Trophoblast cell (in vitro differentiated cells and primary cell): ENCODE data around the gene SCFD1.
"Not testable (repeated sequence)": the region's sequence is repeated elsewhere in the genome, so short reads cannot be mapped to it uniquely, and the experiment has no call there.

ENCODE experiments used
- DNase-seq, 2 donors: peaks; one replicate each; pipeline ENCODE4 v3.0.0-alpha.2; 2016
- H2AFZ ChIP-seq: 2 replicates; pipeline ENCODE4 v1.6.1; 2013; ENCODE audit warnings: low read length, moderate library complexity, mild to moderate bottlenecking; ENCODE audit not compliant: insufficient read depth, poor library complexity
- H2AK5ac ChIP-seq: 2 replicates; pipeline ENCODE4 v1.6.1; 2013; ENCODE audit warnings: mild to moderate bottlenecking, low read length
- H2BK120ac ChIP-seq: 2 replicates; pipeline ENCODE4 v1.6.1; 2013; ENCODE audit warnings: low read length, mild to moderate bottlenecking, moderate library complexity; ENCODE audit not compliant: insufficient read depth, poor library complexity
- H2BK12ac ChIP-seq: 2 replicates; pipeline ENCODE4 v1.6.1; 2013; ENCODE audit warnings: mild to moderate bottlenecking, low read length, moderate library complexity
- H2BK5ac ChIP-seq: 2 replicates; pipeline ENCODE4 v1.6.1; 2013; ENCODE audit warnings: low read length, low read depth, moderate library complexity, mild to moderate bottlenecking; ENCODE audit not compliant: poor library complexity
- H3K14ac ChIP-seq: 2 replicates; pipeline ENCODE4 v1.6.1; 2013; ENCODE audit warnings: mild to moderate bottlenecking, low read length
- H3K18ac ChIP-seq: 2 replicates; pipeline ENCODE4 v1.6.1; 2013; ENCODE audit warnings: mild to moderate bottlenecking, low read length
- H3K23ac ChIP-seq: 2 replicates; pipeline ENCODE4 v1.6.1; 2013; ENCODE audit warnings: low read length
- H3K27ac ChIP-seq: 2 replicates; pipeline ENCODE4 v1.5.1; 2013; ENCODE audit warnings: low read depth, mild to moderate bottlenecking, inconsistent platforms, low read length, moderate library complexity
- H3K27me3 ChIP-seq: 2 replicates; pipeline ENCODE4 v1.6.1; 2013; ENCODE audit warnings: inconsistent platforms, mild to moderate bottlenecking, low read length, moderate library complexity; ENCODE audit not compliant: insufficient read depth
- H3K36me3 ChIP-seq, 2 experiments: 1 replicate in 1 of 2; 2 replicates in 1 of 2; pipeline ENCODE4 v1.6.1; 2013; ENCODE audit warnings: low read length in 2 of 2, mild to moderate bottlenecking in 2 of 2, moderate library complexity in 1 of 2; ENCODE audit not compliant: insufficient read depth in 2 of 2, control insufficient read depth in 1 of 2
- H3K4ac ChIP-seq: 2 replicates; pipeline ENCODE4 v1.6.1; 2013; ENCODE audit warnings: low read depth, mild to moderate bottlenecking, low read length, moderate library complexity
- H3K4me1 ChIP-seq, 2 experiments: 1 replicate in 1 of 2; 2 replicates in 1 of 2; pipeline ENCODE4 v1.6.1; 2013; ENCODE audit warnings: low read length in 2 of 2, mild to moderate bottlenecking in 2 of 2, moderate library complexity in 1 of 2; ENCODE audit not compliant: insufficient read depth in 2 of 2, control insufficient read depth in 1 of 2
- H3K4me2 ChIP-seq: 2 replicates; pipeline ENCODE4 v1.6.1; 2013; ENCODE audit warnings: inconsistent platforms, mild to moderate bottlenecking, low read length, moderate library complexity
- H3K4me3 ChIP-seq: 2 replicates; pipeline ENCODE4 v1.5.1; 2013; ENCODE audit warnings: mild to moderate bottlenecking, low read depth, low read length, inconsistent platforms
- H3K79me1 ChIP-seq: one replicate; pipeline ENCODE4 v1.6.1; 2013; ENCODE audit warnings: low read length
- H3K79me2 ChIP-seq: 2 replicates; pipeline ENCODE4 v1.6.1; 2013; ENCODE audit warnings: low read length, mild to moderate bottlenecking; ENCODE audit not compliant: control insufficient read depth, insufficient read depth, poor library complexity
- H3K9ac ChIP-seq: 2 replicates; pipeline ENCODE4 v1.6.1; 2013; ENCODE audit warnings: mild to moderate bottlenecking, low read length
- H3K9me3 ChIP-seq: 2 replicates; pipeline ENCODE4 v1.6.1; 2013; ENCODE audit warnings: low read depth, mild to moderate bottlenecking, control low read depth, inconsistent platforms, low read length; ENCODE audit not compliant: insufficient read depth
- H4K12ac ChIP-seq: 2 replicates; pipeline ENCODE4 v1.6.1; 2013; ENCODE audit warnings: low read depth, mild to moderate bottlenecking, low read length, moderate library complexity
- H4K8ac ChIP-seq: 2 replicates; pipeline ENCODE4 v1.6.1; 2013; ENCODE audit warnings: low read depth, mild to moderate bottlenecking, low read length, moderate library complexity
- H4K91ac ChIP-seq: one replicate; pipeline ENCODE4 v1.6.1; 2013; ENCODE audit warnings: low read depth, mild to moderate bottlenecking, low read length, moderate library complexity
- WGBS: extraction: QIAGEN DNeasy Blood & Tissue Kit; methylation state at CpG from one replicate; pipeline ENCODE4 v1.1.7; 2013; ENCODE audit warnings: missing lambda C conversion rate; ENCODE audit not compliant: insufficient read length, insufficient coverage; ENCODE audit errors: extremely low coverage; 5-methylcytosine and 5-hydroxymethylcytosine counted together

Gene SCFD1

DNA sequence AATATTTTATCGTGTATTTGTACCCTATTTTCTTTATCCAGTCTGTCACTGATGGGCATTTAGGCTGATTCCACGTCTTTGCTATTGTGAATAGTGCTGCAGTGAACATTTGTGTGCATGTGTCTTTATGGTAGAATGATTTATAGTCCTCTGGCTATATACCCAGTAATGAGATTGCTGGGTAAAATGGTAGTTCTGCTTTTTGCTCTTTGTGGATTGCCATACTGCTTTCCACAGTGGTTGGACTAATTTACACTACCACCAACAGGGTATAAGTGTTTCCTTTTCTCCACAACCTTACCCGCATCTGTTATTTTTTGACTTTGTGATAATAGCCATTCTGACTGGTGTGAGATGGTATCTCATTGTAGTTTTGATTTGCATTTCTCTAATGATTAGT, 47.3 kb upstream of the SCFD1 start:
- H4K8ac ChIP-seq, H3K79me2 ChIP-seq, H3K4me3 ChIP-seq, H3K23ac ChIP-seq, H3K14ac ChIP-seq, H2BK12ac ChIP-seq, H3K27ac ChIP-seq, H3K79me1 ChIP-seq, H2BK5ac ChIP-seq, H3K27me3 ChIP-seq, H3K9me3 ChIP-seq, H3K4me1 ChIP-seq, H4K12ac ChIP-seq, H4K91ac ChIP-seq, H3K18ac ChIP-seq, H2BK120ac ChIP-seq, H3K36me3 ChIP-seq, H3K4me2 ChIP-seq, DNase-seq, H2AFZ ChIP-seq, H2AK5ac ChIP-seq, H3K9ac ChIP-seq: not testable (repeated sequence)
- H3K4ac ChIP-seq, result peak overlapping the region; percentile 83
- no CpG with 5 or more reads among the region's 3 CpGs for WGBS

DNA sequence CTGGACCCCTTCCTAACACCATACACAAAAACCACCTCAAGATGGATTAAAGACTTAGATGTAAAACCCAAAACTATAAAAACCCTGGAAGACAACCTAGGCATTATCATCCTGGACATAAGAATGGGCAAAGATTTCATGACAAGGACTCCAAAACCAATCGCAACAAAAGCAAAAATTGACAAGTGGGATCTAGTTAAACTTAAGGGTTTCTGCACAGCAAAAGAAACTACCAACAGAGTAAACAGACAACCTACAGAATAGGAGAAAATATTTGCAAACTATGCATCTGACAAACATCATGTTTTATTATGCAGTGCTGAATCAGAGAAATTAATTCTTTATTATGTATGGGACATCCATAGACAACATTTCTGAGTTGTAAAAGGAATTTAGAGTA, 45.8 kb upstream of the SCFD1 start:
- H4K91ac ChIP-seq, H3K23ac ChIP-seq, H3K4me3 ChIP-seq, H3K27me3 ChIP-seq, H2AFZ ChIP-seq, H3K14ac ChIP-seq, H3K9me3 ChIP-seq, H3K4me1 ChIP-seq, H4K8ac ChIP-seq, H4K12ac ChIP-seq, DNase-seq, H2BK12ac ChIP-seq, H2BK5ac ChIP-seq, H3K79me2 ChIP-seq, H3K27ac ChIP-seq, H3K4me2 ChIP-seq, H3K18ac ChIP-seq, H2BK120ac ChIP-seq, H3K36me3 ChIP-seq, H3K9ac ChIP-seq, H2AK5ac ChIP-seq, H3K79me1 ChIP-seq: not testable (repeated sequence)
- peak overlapping the region; percentile 6 for H3K4ac ChIP-seq
- no CpG with 5 or more reads among the region's 1 CpG for WGBS

DNA sequence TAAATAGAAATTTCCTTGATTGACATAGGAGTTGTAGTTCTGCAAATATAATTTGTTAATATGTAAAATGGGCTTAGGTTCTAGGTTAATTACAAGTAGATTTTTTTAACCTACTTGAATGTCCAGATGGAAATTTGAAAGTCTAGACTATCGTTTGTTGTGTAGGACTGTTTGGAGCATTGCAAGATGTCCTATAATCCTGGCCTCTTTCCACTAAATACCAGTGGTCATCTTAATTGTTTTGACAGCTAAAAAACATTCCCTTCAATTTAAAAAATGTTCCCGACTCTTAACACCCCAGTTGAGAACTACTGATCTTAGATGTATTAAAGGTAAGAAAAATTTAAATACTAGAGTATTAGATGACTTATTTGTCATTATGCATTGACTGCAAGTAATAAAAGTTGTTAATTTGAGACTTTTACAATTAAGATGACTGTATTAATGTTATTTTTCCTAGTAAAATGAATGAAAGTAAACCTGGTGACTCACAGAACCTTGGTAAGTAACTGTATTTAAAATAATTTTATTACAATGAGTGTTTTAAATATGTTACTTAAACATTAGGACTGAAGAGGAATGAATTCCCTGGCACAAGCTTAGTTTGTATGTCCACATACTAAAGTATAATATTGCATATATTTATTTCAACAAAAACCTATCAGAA, 41.4 kb upstream of the SCFD1 start:
- Histone ChIP-seq H2AK5ac (no peak overlapping the region), H2BK12ac (no peak overlapping the region), H3K27me3 (no peaks in the 10 kb centered on the region), H3K4ac (no peak overlapping the region), H4K12ac (no peak overlapping the region), H3K23ac (no peak overlapping the region), H3K4me2 (no peak overlapping the region), H2BK120ac (no peak overlapping the region), H3K9me3 (no peaks in the 10 kb centered on the region), H3K27ac (no peak overlapping the region), H3K79me2 (peaks cover 3% of the 10 kb centered on the region), H3K79me1 (no peaks in the 10 kb centered on the region), H2AFZ (no peak overlapping the region), H3K14ac (no peak overlapping the region), H3K36me3 (peaks cover 0 to 1% of the 10 kb centered on the region in 2 experiments), H4K91ac (no peak overlapping the region), H3K4me3 (no peak overlapping the region), H4K8ac (no peak overlapping the region), H3K18ac (no peak overlapping the region), H2BK5ac (no peak overlapping the region), H3K4me1 (no peaks in the 10 kb centered on the region), H3K9ac (no peak overlapping the region)
- no CpG with 5 or more reads among the region's 2 CpGs for WGBS
- DNase-seq, result no peak

DNA sequence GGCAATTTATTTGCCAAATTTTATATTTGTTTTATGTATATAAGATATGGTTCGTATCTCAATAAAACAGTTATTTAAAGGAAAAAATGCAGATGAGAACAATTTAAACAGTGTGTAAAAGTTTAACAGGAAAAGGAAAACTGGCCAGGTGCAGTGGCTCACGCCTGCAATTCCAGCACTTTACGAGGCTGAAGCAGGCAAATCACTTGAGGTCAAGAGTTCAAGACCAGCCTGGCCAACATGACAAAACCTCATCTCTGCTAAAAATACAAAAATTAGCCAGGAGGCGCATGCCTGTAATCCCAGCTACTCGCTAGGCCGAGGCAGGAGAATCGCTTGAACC, 40.9 kb upstream of the SCFD1 start:
- Histone ChIP-seq H2AFZ (no peak overlapping the region), H3K9me3 (no peaks in the 10 kb centered on the region), H3K14ac (no peak overlapping the region), H3K4ac (peak overlapping the region; percentile 55), H3K23ac (no peak overlapping the region), H2BK5ac (no peak overlapping the region), H3K27me3 (no peaks in the 10 kb centered on the region), H3K9ac (no peak overlapping the region), H3K18ac (no peak overlapping the region), H3K79me1 (no peaks in the 10 kb centered on the region), H3K27ac (no peak overlapping the region), H3K79me2 (peaks cover 3% of the 10 kb centered on the region), H3K36me3 (peaks cover 0 to 1% of the 10 kb centered on the region in 2 experiments), H3K4me3 (no peak overlapping the region), H2BK120ac (no peak overlapping the region), H3K4me2 (no peak overlapping the region), H4K12ac (no peak overlapping the region), H2AK5ac (no peak overlapping the region), H2BK12ac (no peak overlapping the region), H4K91ac (no peak overlapping the region), H3K4me1 (no peaks in the 10 kb centered on the region), H4K8ac (no peak overlapping the region)
- DNase-seq, result no peak
- no CpG with 5 or more reads among the region's 7 CpGs for WGBS
